GM12865 (cell line): ENCODE measurements around the gene PPIL1.

Source experiments
- DNase-seq: peaks from one replicate; pipeline ENCODE4 v3.0.0; 2010; ENCODE audit warnings: low read depth
- H3K4me3 ChIP-seq: 2 replicates; pipeline ENCODE4 v1.5.1; 2011; ENCODE audit warnings: mild to moderate bottlenecking, low read depth, low read length, control low read depth
- TF ChIP-seq, protein P1 (sequence below): IDR thresholded peaks from 2 replicates; pipeline ENCODE4 v1.5.1; 2011; ENCODE audit warnings: low read length, control low read depth, low read depth, inconsistent platforms; ENCODE audit not compliant: insufficient read depth; ENCODE audit errors: missing control alignments

The PPIL1 gene

GRCh38 chr6:36827261-36828079 is 47.1 kb downstream of the PPIL1 start:
- no peak overlapping the region for H3K4me3 ChIP-seq
- TF ChIP-seq, protein P1, sequence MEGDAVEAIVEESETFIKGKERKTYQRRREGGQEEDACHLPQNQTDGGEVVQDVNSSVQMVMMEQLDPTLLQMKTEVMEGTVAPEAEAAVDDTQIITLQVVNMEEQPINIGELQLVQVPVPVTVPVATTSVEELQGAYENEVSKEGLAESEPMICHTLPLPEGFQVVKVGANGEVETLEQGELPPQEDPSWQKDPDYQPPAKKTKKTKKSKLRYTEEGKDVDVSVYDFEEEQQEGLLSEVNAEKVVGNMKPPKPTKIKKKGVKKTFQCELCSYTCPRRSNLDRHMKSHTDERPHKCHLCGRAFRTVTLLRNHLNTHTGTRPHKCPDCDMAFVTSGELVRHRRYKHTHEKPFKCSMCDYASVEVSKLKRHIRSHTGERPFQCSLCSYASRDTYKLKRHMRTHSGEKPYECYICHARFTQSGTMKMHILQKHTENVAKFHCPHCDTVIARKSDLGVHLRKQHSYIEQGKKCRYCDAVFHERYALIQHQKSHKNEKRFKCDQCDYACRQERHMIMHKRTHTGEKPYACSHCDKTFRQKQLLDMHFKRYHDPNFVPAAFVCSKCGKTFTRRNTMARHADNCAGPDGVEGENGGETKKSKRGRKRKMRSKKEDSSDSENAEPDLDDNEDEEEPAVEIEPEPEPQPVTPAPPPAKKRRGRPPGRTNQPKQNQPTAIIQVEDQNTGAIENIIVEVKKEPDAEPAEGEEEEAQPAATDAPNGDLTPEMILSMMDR: no peak
- DNase-seq: no peak

- DNase-seq: no peak
- H3K4me3 ChIP-seq: no peak overlapping the region
- TF ChIP-seq, protein P1: no peak
Measured at GRCh38 chr6:36826520-36827227, 47.9 kb downstream of the PPIL1 start.

DNA sequence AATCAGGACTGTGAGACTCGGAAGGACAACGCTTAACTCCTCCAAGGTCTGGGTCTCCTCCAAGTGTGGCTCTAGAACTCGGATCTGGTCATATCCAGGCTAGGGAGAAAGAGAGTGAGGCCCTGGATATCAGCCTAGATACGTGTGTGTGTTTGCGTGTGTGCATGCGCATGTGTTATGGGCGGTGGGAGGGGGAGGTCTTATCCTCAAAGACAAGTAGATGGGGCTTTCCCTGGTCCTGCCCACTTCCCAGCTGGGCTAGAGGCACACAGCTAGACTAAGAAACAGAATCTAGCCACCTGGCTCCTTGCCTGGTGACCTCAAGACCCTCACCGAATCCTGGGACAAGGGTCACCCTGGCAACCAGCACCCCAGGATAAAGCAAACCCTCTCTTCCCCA is 48.6 kb downstream of the PPIL1 start:
- TF ChIP-seq, protein P1: no peak
- no peak for DNase-seq
- no peak overlapping the region for H3K4me3 ChIP-seq

DNA sequence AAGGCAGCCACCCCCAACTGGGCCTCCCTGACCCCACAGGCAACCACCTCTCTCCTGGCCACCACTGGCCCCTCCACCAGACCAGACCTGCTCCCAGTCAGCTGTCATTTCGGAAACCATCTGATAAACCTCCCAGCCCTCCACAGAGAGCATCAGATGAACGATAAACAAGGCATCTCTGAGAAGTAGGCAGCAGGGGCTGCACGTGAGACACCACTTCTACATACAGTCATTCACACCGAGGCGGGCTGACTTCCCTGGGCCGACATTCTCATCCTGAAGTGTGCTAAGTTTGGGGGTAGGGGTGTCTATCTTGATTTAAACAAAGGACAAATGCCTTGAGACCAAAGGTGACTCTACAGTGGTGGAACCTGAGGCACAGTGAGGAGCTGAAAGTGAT is 49.2 kb downstream of the PPIL1 start:
- no peak for DNase-seq
- TF ChIP-seq, protein P1: no peak

GRCh38 chr6:36824253-36824652 is 50.4 kb downstream of the PPIL1 start:
- TF ChIP-seq, protein P1: no peak
- no peak overlapping the region for H3K4me3 ChIP-seq
- no peak for DNase-seq

More for the DNA sequence above, 49.2 kb downstream of the PPIL1 start:
- H3K4me3 ChIP-seq: no peak overlapping the region

DNA sequence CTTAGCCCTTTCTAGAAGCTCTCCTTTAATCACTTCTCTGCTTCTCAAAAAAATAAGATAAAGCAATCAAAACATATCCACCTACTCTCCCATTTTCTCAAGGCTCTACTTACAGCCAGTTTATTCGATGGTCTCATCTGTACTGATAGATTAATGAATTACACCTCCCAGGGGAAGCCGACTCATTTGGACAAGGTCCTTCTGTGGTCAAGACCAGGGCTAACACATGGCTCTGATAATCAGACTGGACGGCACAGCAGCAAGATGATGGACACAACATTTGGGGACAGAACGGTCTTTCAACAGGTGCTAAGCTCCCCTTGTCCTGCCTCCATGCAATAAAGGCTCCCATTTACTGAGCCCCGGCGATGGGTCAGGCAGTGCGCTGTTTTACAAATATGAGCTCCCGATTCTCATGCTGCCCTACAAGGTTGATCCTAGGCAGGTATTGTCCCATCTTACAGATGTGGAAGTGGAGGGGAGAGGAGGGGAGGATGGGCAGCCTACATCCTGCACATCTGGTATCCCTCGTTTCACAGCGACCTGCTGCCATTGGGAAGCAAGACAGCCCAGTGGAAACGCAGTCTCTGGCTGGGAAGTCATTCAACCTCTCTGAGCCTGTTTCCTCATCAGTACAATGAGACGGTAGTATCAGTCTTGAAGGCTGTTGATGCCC is 51.0 kb downstream of the PPIL1 start:
- H3K4me3 ChIP-seq: no peak overlapping the region
- TF ChIP-seq, protein P1: no peak
- no peak for DNase-seq
